ENCODE results near the gene SPTAN1.

The SPTAN1 gene

GRCh38 chr9:128607642-128608350, 55.4 kb downstream of the SPTAN1 start:
- no peak for DNase-seq

DNA sequence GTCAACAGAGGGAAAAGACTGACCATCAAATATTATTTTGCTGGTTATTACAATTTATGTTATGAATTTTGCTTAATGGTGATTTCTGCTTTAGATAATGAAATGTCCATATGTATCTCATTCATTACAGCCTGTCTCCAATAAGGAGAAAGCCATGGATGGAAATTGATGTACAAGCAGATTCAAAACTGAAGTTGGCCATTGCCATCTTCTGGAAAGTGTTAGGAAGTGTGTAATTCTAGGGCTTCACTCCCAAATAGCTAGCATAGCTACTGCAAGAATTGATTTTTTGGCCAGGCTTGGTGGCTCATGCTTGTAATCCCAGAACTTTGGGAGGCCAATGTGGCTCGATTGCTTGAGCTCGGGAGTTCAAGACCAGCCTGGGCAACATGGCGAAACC, 58.5 kb downstream of the SPTAN1 start:
- no peak for DNase-seq

DNA sequence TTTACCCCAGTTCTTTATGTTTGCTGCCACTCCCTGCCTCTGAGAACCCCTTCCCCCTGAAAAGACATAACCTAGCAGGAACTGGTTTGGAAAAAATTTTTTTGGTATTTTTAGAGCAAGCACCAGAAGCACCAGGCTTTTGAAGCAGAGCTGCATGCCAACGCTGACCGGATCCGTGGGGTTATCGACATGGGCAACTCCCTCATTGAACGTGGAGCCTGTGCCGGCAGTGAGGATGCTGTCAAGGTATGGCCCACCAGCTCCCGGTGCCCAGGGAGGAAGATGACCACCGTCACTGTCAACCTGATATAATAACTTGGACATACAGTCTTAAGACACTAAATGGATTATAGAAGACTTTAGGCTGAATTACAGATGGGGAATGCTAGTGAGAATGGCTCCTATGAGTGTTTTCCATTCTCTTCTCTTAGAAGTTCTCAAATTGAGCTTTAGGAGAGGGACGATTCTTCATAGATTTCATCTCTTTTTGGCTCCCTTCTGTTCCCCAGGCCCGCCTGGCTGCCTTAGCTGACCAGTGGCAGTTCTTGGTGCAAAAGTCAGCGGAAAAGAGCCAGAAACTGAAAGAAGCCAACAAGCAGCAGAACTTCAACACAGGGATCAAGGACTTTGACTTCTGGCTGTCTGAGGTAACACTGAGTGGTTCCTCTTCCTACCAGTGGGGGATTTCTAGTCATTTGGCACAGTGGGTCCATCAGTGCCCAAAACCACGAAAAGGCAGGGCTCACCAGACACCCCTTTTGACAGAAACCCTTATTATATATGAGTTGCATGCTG, 59.4 kb downstream of the SPTAN1 start:
- no peak for DNase-seq

DNA sequence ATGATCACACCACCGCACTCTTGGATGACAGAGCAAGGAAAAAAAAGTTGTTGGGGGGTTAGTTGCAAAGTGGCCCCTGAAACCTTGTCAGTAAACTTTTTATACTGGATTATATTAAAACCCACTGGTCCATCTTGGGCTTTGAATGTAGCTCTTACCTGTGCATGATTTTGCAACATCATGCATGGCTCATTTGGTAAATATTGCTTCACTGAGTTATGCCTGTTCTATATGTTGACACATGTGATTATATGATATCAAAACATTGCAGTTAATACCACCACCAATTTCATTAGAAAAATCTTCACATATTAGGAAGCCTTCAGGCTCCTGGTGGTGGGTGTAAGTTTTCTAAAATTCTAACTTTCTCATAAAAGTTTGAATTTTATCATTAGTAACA, 62.3 kb downstream of the SPTAN1 start:
- DNase-seq, result no peak

- DNase-seq, result no peak
Observed at GRCh38 chr9:128615571-128615970, 63.2 kb downstream of the SPTAN1 start.

GRCh38 chr9:128617943-128618342, 65.6 kb downstream of the SPTAN1 start:
- DNase-seq, result no peak

DNA sequence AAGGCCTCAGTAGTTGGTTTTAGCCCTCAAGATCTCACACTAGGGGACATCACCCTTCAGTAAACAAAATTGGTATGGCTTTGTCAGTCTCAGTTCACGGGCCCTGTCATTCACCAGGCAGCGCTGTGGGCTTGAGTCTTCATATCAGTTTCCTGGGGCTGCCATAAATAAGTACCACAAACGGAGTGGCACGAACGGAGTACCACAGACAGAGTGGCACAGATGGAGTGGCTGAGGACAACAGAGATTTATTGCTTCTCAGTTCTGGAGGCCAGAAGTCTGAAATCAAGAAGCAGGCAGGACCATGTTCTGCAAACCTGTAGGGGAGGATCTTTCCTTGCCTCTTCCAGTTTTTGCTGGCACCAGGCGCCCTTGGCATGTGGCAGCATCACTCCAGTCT, 66.7 kb downstream of the SPTAN1 start:
- no peak for DNase-seq

- DNase-seq, result no peak
Observed at GRCh38 chr9:128619779-128620178, 67.4 kb downstream of the SPTAN1 start.

- DNase-seq, result no peak
Observed at GRCh38 chr9:128621730-128622455, 69.5 kb downstream of the SPTAN1 start.

DNA sequence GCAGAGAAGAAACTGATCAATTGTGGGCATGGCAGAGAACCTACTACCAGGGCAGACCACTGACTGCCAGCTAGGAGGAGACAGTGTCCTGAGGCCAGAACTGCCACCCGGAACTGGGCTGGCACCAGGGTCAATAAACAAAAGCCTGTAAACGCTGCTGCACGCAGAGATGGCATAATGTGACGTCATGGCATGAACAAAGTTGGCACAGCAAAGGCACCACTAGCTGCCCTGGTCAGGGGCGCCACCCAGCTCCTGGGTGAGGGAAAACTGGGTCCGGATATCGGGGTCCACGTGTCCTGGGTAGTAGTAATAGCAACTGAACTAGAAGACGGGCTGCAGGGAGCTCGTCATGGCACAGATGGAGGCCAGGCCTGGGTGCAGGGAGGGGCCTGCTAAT, 72.2 kb downstream of the SPTAN1 start:
- no peak for DNase-seq

- no peak for DNase-seq
Observed at GRCh38 chr9:128625391-128626146, 73.2 kb downstream of the SPTAN1 start.

DNA sequence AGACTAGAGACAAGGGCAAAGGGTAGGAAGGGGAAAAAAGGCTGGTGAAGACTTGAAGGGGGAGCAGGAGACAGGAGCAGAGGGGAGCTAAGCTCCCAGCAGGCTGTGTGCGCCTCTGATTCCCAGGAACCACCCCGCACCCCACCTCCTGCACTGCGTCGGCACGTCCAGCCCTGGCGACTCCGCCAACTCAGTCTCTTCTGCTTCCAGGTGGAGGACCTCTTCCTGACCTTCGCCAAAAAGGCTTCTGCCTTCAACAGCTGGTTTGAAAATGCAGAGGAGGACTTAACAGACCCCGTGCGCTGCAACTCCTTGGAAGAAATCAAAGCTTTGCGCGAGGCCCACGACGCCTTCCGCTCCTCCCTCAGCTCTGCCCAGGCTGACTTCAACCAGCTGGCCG, 73.8 kb downstream of the SPTAN1 start:
- DNase-seq, result no peak

DNA sequence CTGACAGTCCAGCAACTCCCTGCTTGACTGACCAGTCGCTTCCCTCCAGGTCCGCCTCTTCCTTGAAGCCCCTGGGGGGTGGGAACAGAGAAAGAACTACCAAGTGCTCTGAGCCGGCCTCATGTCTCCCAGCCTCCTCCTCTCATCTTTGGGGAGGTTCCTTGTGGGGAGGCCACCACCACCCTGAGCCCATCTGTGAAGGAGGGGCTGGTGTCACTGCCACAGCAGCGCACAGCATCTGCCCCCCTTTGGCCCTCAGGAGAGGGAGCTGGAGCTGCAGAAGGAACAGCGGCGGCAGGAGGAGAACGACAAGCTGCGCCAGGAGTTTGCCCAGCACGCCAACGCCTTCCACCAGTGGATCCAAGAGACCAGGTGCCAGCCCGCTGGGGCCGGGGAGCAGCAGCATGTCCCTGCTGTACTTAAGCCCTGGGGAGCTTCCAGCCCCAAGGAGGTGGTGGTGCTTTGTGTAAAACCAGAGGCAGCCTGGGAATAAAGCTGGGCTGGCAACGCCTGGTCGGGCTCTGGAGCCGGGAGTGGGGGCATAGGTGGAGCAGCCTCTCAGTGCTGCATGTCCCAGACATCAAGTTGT, 74.8 kb downstream of the SPTAN1 start:
- DNase-seq, result no peak

- no peak for DNase-seq
Observed at GRCh38 chr9:128627906-128628305, 75.5 kb downstream of the SPTAN1 start.

DNA sequence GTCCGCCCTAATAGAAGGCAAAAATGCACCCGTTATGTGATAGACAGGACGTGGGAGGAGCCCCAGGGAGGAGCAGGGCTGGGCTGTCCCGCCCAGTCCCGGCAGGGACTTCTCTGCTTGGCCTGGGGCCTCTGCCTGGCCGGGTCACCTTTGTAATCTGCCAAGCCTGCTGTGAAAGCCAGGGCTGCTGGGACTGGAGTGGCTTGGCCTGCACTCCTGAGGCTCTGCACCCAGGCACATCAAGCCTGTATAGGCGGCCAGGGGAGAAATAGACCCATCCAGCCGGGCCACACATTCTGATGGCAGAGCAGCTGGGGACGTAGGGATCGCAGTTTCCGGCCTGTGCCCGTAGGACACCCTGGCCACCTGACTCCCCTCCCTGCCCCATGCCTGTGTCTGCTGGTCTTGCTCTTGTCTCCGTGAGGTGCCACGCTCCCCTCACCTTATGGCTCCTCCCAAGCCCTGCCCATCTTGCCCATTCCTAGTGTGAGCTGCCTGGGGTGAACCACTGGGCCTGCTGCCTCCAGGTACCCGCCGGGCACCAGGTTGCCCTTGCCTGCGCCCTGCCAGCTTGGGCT, 76.2 kb downstream of the SPTAN1 start:
- DNase-seq, result no peak

- no peak for DNase-seq
Observed at GRCh38 chr9:128629136-128629535, 76.7 kb downstream of the SPTAN1 start.

- DNase-seq, result no peak
Observed at GRCh38 chr9:128629852-128630545, 77.6 kb downstream of the SPTAN1 start.

DNA sequence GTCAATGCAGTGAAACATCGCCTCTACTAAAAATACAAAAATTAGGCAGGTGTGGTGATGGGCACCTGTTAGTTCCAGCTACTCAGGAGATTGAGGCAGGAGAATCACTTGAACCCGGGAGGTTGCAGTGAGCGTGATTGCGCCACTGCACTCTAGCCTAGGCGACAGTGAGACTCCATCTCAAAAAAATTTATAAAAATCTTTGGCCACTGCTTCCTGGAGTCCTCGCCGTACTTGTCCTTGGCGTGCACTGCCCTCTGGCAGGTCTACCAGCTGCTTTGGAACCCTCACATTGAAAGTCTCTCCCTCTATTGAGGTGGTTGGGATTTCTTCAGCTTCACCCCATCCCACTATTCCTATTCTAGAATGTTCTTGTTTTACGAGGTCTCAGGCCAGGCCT, 79.2 kb downstream of the SPTAN1 start:
- DNase-seq, result no peak

DNA sequence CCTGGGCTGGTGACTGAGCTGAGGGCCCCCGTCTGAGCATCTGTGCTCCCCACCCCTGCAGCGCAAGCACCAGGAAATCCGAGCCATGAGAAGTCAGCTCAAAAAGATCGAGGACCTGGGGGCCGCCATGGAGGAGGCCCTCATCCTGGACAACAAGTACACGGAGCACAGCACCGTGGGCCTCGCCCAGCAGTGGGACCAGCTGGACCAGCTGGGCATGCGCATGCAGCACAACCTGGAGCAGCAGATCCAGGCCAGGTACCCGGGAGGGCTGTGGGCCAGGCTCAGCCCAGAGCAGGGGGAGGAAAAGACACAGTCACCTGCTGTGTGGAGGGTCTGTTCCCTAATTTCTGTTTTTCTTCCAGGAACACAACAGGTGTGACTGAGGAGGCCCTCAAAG, 79.7 kb downstream of the SPTAN1 start:
- DNase-seq, result no peak

DNA sequence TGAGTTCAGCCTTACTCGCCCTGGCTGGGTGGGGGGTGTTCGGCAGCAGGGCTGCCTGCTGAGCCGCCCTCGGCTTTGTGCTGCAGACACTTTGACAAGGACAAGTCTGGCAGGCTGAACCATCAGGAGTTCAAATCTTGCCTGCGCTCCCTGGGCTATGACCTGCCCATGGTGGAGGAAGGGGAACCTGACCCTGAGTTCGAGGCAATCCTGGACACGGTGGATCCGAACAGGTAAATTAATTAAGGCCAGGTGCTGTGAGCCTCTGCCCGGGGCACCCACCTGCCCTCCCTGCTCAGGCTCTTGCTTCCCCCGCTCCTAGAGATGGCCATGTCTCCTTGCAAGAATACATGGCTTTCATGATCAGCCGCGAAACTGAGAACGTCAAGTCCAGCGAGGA, 80.1 kb downstream of the SPTAN1 start:
- DNase-seq, result no peak

DNA sequence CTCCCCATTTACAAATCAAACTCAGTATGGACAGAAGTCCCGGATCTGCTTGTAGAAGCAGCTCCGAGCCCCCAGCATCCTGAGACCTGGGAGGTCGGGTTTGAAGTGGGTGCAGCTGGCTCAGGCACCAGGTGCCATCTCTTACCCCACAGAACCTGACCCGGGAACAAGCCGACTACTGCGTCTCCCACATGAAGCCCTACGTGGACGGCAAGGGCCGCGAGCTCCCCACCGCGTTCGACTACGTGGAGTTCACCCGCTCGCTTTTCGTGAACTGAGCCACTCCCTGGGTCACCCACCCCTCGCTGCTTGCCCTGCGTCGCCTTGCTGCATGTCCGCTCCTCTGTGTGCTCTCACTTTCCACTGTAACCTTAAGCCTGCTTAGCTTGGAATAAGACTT, 80.7 kb downstream of the SPTAN1 start:
- no peak for DNase-seq

- no peak for DNase-seq
Observed at GRCh38 chr9:128633601-128634000, 81.2 kb downstream of the SPTAN1 start.

All from activated CD4-positive, CD25-positive, alpha-beta regulatory T cell treated with anti-CD3 and anti-CD28 coated beads, Interleukin-2, amount 50 U/mL, for 72 hours (primary cell).